Prostate gland (tissue), 2 donors: ENCODE measurements around the gene BAIAP3. TPM values are rescaled to one million over a fixed set of nuclear protein-coding genes. Genes with fewer than 3 reads are reported as not detected.

Source experiments
- DNase-seq: peaks from one replicate; pipeline ENCODE4 v3.0.0-alpha.2; 2019; ENCODE audit warnings: low spot score
- H3K27ac ChIP-seq, 2 donors: fragments of 200-600 bp; sonication (generic); 2 replicates each; pipeline ENCODE4 v1.5.1; 2017 to 2019
- H3K27me3 ChIP-seq: fragments of 200-600 bp; sonication (generic); replicated peaks from 2 replicates; pipeline ENCODE4 v1.5.1; 2019; ENCODE audit not compliant: insufficient read depth
- H3K36me3 ChIP-seq, 2 donors: fragments of 200-600 bp; sonication (generic); 1 replicate in 1 of 2; 2 replicates in 1 of 2; pipeline versions ENCODE4 v1.5.1 to v1.8.1; 2017 to 2019
- H3K4me1 ChIP-seq: fragments of 200-600 bp; sonication (generic); replicated peaks from 2 replicates; pipeline ENCODE4 v1.5.1; 2019
- H3K4me3 ChIP-seq, 2 donors: fragments of 200-600 bp; sonication (generic); 2 replicates each; pipeline ENCODE4 v1.5.1; 2017 to 2019
- H3K9me3 ChIP-seq: fragments of 200-600 bp; sonication (generic); 2 replicates; pipeline ENCODE4 v1.5.1; 2017
- POLR2A ChIP-seq: fragments of 450-650 bp; IDR thresholded peaks from one replicate; pipeline ENCODE4 v1.6.1; 2016; ENCODE audit warnings: antibody characterized with exemption, mild to moderate bottlenecking
- POLR2AphosphoS5 ChIP-seq: sonication (generic); formaldehyde crosslinking; IDR thresholded peaks from one replicate; pipeline ENCODE4 v1.6.1; 2017; ENCODE audit warnings: antibody characterized with exemption
- WGBS: methylation state at CpG from one replicate; pipeline ENCODE4 v1.1.5; 2018; 5-methylcytosine and 5-hydroxymethylcytosine counted together
- intact Hi-C: fragments of 100-400 bp; cut with DNase I; formaldehyde crosslinking; loops from one replicate; pipeline ENCODE4 v1.14.2; 2022
- total RNA-seq, 2 donors: library from RNA; depleted of rRNA; stranded (reverse); fragments of >200 nt; gene quantifications; one replicate each; pipeline ENCODE4 v1.1.0, GENCODE V29; 2016
- TF ChIP-seq, protein P1 (sequence below), 4 experiments: fragments of 200-600 bp in 2 of 4; fragments of 450-650 bp in 2 of 4; sonication (generic) in 2 of 4; IDR thresholded peaks; 1 replicate in 3 of 4; 2 replicates in 1 of 4; pipeline ENCODE4 v1.5.1; 2016 to 2019; ENCODE audit warnings: antibody characterized with exemption in 4 of 4, mild to moderate bottlenecking in 2 of 4, moderate library complexity in 2 of 4

BAIAP3 gene
- total RNA-seq, 2 donors from 2014 or later = 12.1 to 41.6 TPM

- no peaks in the 10 kb centered on the region for H3K36me3 ChIP-seq
- H3K4me3 ChIP-seq = no peak overlapping the region
- no peaks in the 10 kb centered on the region for H3K9me3 ChIP-seq
- WGBS = 91% methylated on average over 18 of the region's 18 CpGs
- intact Hi-C loops = no loop called here
- no peak overlapping the region for H3K27ac ChIP-seq
- no peak for TF ChIP-seq POLR2A
- no peak for TF ChIP-seq POLR2AphosphoS5
- TF ChIP-seq, protein P1, sequence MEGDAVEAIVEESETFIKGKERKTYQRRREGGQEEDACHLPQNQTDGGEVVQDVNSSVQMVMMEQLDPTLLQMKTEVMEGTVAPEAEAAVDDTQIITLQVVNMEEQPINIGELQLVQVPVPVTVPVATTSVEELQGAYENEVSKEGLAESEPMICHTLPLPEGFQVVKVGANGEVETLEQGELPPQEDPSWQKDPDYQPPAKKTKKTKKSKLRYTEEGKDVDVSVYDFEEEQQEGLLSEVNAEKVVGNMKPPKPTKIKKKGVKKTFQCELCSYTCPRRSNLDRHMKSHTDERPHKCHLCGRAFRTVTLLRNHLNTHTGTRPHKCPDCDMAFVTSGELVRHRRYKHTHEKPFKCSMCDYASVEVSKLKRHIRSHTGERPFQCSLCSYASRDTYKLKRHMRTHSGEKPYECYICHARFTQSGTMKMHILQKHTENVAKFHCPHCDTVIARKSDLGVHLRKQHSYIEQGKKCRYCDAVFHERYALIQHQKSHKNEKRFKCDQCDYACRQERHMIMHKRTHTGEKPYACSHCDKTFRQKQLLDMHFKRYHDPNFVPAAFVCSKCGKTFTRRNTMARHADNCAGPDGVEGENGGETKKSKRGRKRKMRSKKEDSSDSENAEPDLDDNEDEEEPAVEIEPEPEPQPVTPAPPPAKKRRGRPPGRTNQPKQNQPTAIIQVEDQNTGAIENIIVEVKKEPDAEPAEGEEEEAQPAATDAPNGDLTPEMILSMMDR (IDR thresholded peaks at IDR 0.05) = no peak
- no peaks in the 10 kb centered on the region for H3K27me3 ChIP-seq
- no peak for DNase-seq
- no peaks in the 10 kb centered on the region for H3K4me1 ChIP-seq
These were observed 50.1 kb downstream of the BAIAP3 start for GRCh38 chr16:1383556-1383955.

DNA sequence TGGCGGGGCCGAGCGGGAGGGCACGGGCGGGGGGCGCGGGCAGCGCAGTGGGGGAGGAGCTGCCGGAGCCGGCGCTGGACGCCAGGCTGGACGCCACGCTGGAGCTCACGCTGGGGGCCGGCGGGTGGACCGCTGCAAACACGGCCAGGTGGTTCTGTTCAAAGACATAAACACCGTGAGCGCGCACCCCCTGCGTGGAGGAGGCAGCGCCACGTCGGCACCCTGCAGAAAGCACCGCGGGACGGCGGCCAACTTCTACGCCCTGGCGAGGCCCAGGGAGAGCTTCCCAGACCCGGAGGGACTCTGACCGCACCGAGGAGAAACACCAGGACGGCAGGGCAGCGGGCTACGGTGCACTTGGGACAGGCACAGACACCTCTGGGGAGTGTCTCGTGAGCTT lies 51.8 kb downstream of the BAIAP3 start:
- H3K27ac ChIP-seq = no peak overlapping the region
- intact Hi-C loops = no loop called here
- TF ChIP-seq, protein P1 (IDR thresholded peaks at IDR 0.05) = no peak
- TF ChIP-seq POLR2AphosphoS5 = no peak
- no peak for DNase-seq
- peaks cover 3% of the 10 kb centered on the region in 2 donors for H3K36me3 ChIP-seq
- 92% methylated on average over 38 of the region's 39 CpGs for WGBS
- H3K4me1 ChIP-seq = no peaks in the 10 kb centered on the region
- no peaks in the 10 kb centered on the region for H3K9me3 ChIP-seq
- H3K4me3 ChIP-seq = no peak overlapping the region
- no peaks in the 10 kb centered on the region for H3K27me3 ChIP-seq

GRCh38 chr16:1387331-1387730 lies 53.9 kb downstream of the BAIAP3 start:
- peaks cover 3 to 13% of the 10 kb centered on the region in 2 donors for H3K36me3 ChIP-seq
- 96% methylated on average over 12 of the region's 16 CpGs for WGBS

GRCh38 chr16:1389762-1390161 lies 56.3 kb downstream of the BAIAP3 start:
- H3K27ac ChIP-seq = no peak overlapping the region
- 93% methylated on average over 7 of the region's 7 CpGs for WGBS
- H3K4me3 ChIP-seq = no peak overlapping the region
- TF ChIP-seq POLR2A = no peak
- TF ChIP-seq POLR2AphosphoS5 = no peak
- TF ChIP-seq, protein P1 (IDR thresholded peaks at IDR 0.05) = no peak
- H3K27me3 ChIP-seq = no peaks in the 10 kb centered on the region
- intact Hi-C loops = no loop called here
- H3K36me3 ChIP-seq = peaks cover 3 to 22% of the 10 kb centered on the region in 2 donors
- no peaks in the 10 kb centered on the region for H3K9me3 ChIP-seq
- no peaks in the 10 kb centered on the region for H3K4me1 ChIP-seq
- no peak for DNase-seq

More at GRCh38 chr16:1387331-1387730, 53.9 kb downstream of the BAIAP3 start:
- no peak for TF ChIP-seq POLR2A
- no peak for TF ChIP-seq POLR2AphosphoS5
- TF ChIP-seq, protein P1 (IDR thresholded peaks at IDR 0.05) = no peak
- Histone ChIP-seq H3K4me1 (no peaks in the 10 kb centered on the region), H3K27me3 (no peaks in the 10 kb centered on the region), H3K27ac (no peak overlapping the region), H3K9me3 (no peaks in the 10 kb centered on the region), H3K4me3 (no peak overlapping the region)
- intact Hi-C loops = no loop called here
- no peak for DNase-seq

DNA sequence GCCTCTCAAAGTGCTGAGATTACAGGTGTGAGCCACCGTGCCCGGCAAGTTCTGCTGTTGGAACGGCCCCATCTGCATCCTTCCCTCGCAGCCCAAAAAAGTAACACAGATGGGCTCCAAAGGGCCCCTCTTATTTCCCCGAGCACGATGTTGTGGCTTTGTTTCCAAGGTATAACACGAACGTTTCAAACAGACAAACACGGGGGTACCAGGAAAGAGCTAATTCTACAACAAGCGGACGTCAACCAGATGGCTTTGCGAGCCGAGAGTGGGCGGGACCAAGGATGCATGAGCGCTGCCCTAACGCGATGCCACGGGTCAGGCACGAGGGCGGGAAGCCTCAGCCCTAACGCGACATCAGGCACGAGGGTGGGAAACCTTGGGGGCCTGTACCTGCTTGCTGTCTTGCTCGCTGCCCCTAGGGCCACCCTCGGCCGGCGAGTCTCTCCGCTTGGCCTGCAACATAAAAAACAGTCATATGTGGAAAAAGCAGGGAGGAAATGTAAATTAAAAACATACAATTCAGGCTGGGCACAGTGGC lies 56.9 kb downstream of the BAIAP3 start:
- Histone ChIP-seq H3K4me1 (no peaks in the 10 kb centered on the region), H3K27ac (no peak overlapping the region), H3K27me3 (no peaks in the 10 kb centered on the region), H3K36me3 (peaks cover 3 to 22% of the 10 kb centered on the region in 2 donors), H3K4me3 (no peak overlapping the region), H3K9me3 (no peaks in the 10 kb centered on the region)
- 81% methylated on average over 28 of the region's 28 CpGs for WGBS
- TF ChIP-seq, protein P1 (IDR thresholded peaks at IDR 0.05) = no peak
- TF ChIP-seq POLR2AphosphoS5 (no peak), POLR2A (no peak)
- intact Hi-C loops = no loop called here
- no peak for DNase-seq
